ENCODE measurements around the gene LDAH. TPM values are rescaled to one million over a fixed set of nuclear protein-coding genes. Genes with fewer than 3 reads are reported as not detected.
A peak's percentile ranks its signal among the peaks of the same experiment; 100 is the strongest.

Gene LDAH
- total RNA-seq, 1 experiment from 2014 or later = 27.4 TPM

GRCh38 chr2:20684581-20685063 lies 138.3 kb downstream of the LDAH start:
- Histone ChIP-seq H3K9me3 (ENCODE audit: low read depth, low read length, poor library complexity, severe bottlenecking) (no peaks in the 10 kb centered on the region), H3K4me3 (ENCODE audit: low read depth, low read length, poor library complexity, severe bottlenecking) (no peak overlapping the region), H3K27me3 (replicated peaks; ENCODE audit: insufficient read depth, low read depth, low read length, poor library complexity) (no peaks in the 10 kb centered on the region), H3K4me1 (ENCODE audit: insufficient read depth, low read length, poor library complexity, severe bottlenecking) (no peaks in the 10 kb centered on the region), H3K27ac (ENCODE audit: low read depth, low read length, poor library complexity, severe bottlenecking) (no peak overlapping the region), H3K36me3 (ENCODE audit: insufficient read depth, low read length, poor library complexity, severe bottlenecking) (no peaks in the 10 kb centered on the region)
- CTCF ChIA-PET = no interaction called here
- no peak for TF ChIP-seq EZH2 (IDR thresholded peaks at IDR 0.05; ENCODE audit: borderline replicate concordance, low read depth, low read length, poor library complexity, severe bottlenecking)
- no peak for TF ChIP-seq CTCF (conservative IDR thresholded peaks at IDR 0.05; ENCODE audit: low read depth, low read length)
- BruUV-seq (replicated peaks) = no TSS peak
- POLR2A ChIA-PET (ENCODE audit: low non-redundant PET) = no interaction called here
- no peak for DNase-seq (ENCODE audit: low spot score)
- intact Hi-C loops (cut with micrococcal nuclease; ENCODE audit: unreplicated experiment) = loop anchor here (5.0 kb wide), 1 partner anchor 273 kb away; no protein-coding TSS in a partner anchor

- Histone ChIP-seq H3K9me3 (ENCODE audit: low read depth, low read length, poor library complexity, severe bottlenecking) (no peaks in the 10 kb centered on the region), H3K4me3 (ENCODE audit: low read depth, low read length, poor library complexity, severe bottlenecking) (no peak overlapping the region), H3K36me3 (ENCODE audit: insufficient read depth, low read length, poor library complexity, severe bottlenecking) (no peaks in the 10 kb centered on the region), H3K4me1 (ENCODE audit: insufficient read depth, low read length, poor library complexity, severe bottlenecking) (no peaks in the 10 kb centered on the region), H3K27me3 (replicated peaks; ENCODE audit: insufficient read depth, low read depth, low read length, poor library complexity) (no peaks in the 10 kb centered on the region), H3K27ac (ENCODE audit: low read depth, low read length, poor library complexity, severe bottlenecking) (no peak overlapping the region)
- no TSS peak for BruUV-seq (replicated peaks)
- POLR2A ChIA-PET (ENCODE audit: low non-redundant PET) = no interaction called here
- no peak for DNase-seq (ENCODE audit: low spot score)
- TF ChIP-seq EZH2 (IDR thresholded peaks at IDR 0.05; ENCODE audit: borderline replicate concordance, low read depth, low read length, poor library complexity, severe bottlenecking) (no peak), CTCF (conservative IDR thresholded peaks at IDR 0.05; ENCODE audit: low read depth, low read length) (peak; percentile 58)
- intact Hi-C loops (cut with micrococcal nuclease; ENCODE audit: unreplicated experiment) = loop anchor here (5.0 kb wide), 1 partner anchor 275 kb away; no protein-coding TSS in a partner anchor
- CTCF ChIA-PET = no interaction called here
Observed at GRCh38 chr2:20682167-20682920, 140.6 kb downstream of the LDAH start.

GRCh38 chr2:20680744-20681375 lies 142.0 kb downstream of the LDAH start:
- Histone ChIP-seq H3K27me3 (replicated peaks; ENCODE audit: insufficient read depth, low read depth, low read length, poor library complexity) (no peaks in the 10 kb centered on the region), H3K9me3 (ENCODE audit: low read depth, low read length, poor library complexity, severe bottlenecking) (no peaks in the 10 kb centered on the region), H3K4me1 (ENCODE audit: insufficient read depth, low read length, poor library complexity, severe bottlenecking) (no peaks in the 10 kb centered on the region), H3K4me3 (ENCODE audit: low read depth, low read length, poor library complexity, severe bottlenecking) (no peak overlapping the region), H3K27ac (ENCODE audit: low read depth, low read length, poor library complexity, severe bottlenecking) (no peak overlapping the region), H3K36me3 (ENCODE audit: insufficient read depth, low read length, poor library complexity, severe bottlenecking) (no peaks in the 10 kb centered on the region)
- TF ChIP-seq EZH2 (IDR thresholded peaks at IDR 0.05; ENCODE audit: borderline replicate concordance, low read depth, low read length, poor library complexity, severe bottlenecking) = no peak
- TF ChIP-seq CTCF (conservative IDR thresholded peaks at IDR 0.05; ENCODE audit: low read depth, low read length) = no peak
- DNase-seq (ENCODE audit: low spot score) = no peak
- ChIA-PET CTCF (no interaction called here), POLR2A (ENCODE audit: low non-redundant PET) (no interaction called here)
- intact Hi-C loops (cut with micrococcal nuclease; ENCODE audit: unreplicated experiment) = loop anchor here (5.0 kb wide), 1 partner anchor 276 kb away; no protein-coding TSS in a partner anchor
- no TSS peak for BruUV-seq (replicated peaks)
